Measurements from ENCODE around the gene AGBL2.
"Not testable (repeated sequence)": the region's sequence is repeated elsewhere in the genome, so short reads cannot be mapped to it uniquely, and the experiment has no call there.

Gene AGBL2

GRCh38 chr11:47715082-47715669 is at the start of gene AGBL2:
Gene AGBL2, minus strand, starts transcription at chr11:47715369. Its CDS starts 719 bp downstream, at chr11:47714650.
- DNase-seq: peak; percentile 75

DNA sequence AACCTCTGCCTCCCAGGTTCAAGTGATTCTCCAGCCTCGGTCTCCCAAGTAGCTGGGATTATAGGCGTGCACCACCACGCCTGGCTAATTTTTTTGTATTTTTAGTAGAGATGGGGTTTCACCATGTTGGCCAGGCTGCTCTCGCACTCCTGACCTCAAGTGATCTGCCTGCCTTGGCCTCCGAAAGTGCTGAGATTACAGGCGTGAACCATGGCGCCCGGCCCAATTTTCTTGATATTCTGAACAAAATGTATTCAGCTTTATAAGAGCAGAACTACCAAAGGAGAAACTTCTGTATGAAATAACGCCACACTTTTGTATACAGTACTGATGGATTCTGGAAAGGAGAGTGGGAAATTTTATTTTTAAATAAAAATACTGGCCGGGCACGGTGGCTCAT is 44.1 kb upstream of the AGBL2 start:
- DNase-seq: not testable (repeated sequence)

DNA sequence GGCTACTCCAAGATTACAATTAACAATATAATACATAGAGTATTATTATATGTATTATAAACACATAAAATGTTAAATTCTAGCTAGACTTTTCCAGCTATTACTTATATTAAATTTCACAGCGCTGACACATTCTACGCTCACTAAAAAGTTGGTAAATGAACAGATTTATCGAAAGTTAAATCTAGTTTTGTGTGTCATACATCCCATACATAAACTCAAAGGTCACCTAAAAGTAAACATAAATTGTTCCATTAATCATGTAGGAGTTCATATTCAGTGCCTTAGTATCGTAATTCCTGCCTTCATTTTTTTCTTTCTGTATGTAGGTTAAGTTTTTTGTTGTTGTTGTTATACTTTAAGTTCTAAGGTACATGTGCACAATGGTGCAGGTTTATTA is 41.0 kb upstream of the AGBL2 start:
- DNase-seq: no peak

GRCh38 chr11:47750725-47751124 is 35.6 kb upstream of the AGBL2 start:
- DNase-seq: no peak

DNA sequence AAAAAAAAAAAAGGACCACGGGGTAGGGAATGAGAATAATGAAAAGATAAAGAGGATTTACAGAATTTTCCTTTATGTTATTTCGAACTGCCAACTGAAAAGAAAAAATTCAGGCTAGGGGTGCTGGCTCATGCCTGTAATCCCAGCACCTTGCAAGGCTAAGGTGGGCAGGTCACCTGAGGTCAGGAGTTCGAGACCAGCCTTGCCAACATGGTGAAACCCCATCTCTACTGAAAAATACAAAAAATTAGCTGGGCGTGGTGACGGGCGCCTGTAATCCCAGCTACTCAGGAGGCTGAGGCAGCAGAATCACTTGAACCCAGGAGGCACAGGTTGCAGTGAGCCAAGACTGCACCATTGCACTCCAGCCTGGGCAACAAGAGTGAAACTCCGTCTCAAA is 27.3 kb upstream of the AGBL2 start:
- not testable (repeated sequence) for DNase-seq

DNA sequence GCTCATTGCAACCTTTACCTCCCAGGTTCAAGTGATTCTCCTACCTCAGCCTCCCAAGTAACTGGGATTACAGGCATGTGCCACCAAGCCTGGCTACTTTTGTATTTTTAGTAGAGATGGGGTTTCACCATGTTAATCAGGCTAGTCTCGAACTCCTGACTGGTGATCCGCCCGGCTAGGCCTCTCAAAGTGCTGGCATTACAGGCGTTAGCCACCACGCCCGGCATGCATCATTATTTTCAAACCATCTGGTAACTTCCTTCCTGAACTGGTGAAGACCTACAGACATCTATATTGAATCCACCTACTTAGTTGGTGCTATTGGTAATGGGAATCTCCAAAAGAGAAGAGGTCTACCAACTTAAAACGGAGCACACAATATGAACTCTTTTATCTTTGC is 22.6 kb upstream of the AGBL2 start:
- DNase-seq: not testable (repeated sequence)

- no peak for DNase-seq
Measured at GRCh38 chr11:47732271-47732670, 17.1 kb upstream of the AGBL2 start.

DNA sequence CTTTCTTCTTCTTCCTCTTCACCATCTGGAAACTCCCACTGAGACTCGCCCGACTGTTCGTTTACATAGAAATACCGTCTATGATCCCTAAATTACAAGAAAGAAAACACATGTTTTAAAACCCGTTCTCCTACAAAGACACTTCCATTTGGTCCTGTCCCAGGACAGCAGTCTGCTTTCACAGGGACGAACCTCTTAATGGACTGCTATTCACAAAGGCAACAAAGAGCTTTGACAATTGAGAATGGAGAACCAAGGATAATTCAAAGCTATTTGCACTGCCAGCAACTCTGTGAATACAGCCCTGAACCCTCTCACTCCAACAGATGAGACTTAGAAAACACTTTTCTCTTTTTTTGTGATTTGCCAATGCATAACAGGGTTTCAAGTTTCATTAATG is 16.3 kb upstream of the AGBL2 start:
- DNase-seq: no peak

- DNase-seq: no peak
Measured at GRCh38 chr11:47726878-47727514, 11.8 kb upstream of the AGBL2 start.

DNA sequence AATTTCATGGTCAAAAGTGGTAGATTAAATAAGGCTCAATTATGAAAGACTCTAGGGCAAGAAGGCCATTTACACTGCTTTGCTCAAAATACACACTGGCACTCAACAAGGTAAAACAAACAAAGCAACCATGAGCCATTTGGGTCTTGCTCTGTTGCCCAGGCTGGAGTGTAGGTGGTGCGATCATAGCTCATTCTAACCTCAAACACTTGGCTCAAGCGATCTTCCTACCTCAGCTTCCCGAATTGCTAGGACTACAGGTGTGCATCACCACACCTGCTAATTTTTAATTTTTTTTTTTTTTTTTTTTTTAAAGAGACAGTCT is 10.9 kb upstream of the AGBL2 start:
- no peak for DNase-seq

DNA sequence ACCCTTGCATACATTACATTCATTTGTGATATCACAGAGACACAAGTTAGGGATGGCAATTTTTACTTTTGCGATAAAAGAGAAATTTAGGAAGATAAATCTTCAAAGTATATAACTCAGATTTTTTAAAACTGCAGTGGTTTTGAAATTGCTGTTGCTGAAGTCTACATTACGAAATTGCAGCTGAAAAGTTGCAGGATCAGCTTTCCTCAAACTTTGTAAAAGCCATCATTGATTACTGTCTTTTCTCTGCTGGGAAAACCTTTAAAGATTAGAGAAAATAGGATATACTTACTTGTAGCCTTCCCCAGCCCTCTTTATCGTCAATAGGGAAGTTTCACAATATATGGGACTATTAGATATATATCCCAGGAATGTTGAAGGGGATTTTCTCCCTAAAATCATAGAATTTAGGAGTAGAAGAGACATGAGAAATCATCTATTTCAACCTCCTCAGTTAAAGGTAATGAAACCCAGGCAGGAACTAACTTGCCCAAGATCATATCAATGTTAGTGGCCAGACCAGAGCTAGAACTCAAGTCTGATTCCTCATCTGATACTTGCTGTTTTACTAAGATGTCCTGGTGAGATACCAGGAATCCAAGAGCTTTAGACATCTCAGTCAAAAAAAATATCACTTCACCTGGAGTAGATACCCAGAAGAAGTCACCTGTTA is 10.4 kb upstream of the AGBL2 start:
- no peak for DNase-seq

- no peak for DNase-seq
Measured at GRCh38 chr11:47724041-47724729, 9.0 kb upstream of the AGBL2 start.

GRCh38 chr11:47723041-47723440 is 7.9 kb upstream of the AGBL2 start:
- DNase-seq: no peak

GRCh38 chr11:47720651-47721050 is 5.5 kb upstream of the AGBL2 start:
- no peak for DNase-seq

GRCh38 chr11:47716692-47717091 is 1.5 kb upstream of the AGBL2 start:
- no peak for DNase-seq

DNA sequence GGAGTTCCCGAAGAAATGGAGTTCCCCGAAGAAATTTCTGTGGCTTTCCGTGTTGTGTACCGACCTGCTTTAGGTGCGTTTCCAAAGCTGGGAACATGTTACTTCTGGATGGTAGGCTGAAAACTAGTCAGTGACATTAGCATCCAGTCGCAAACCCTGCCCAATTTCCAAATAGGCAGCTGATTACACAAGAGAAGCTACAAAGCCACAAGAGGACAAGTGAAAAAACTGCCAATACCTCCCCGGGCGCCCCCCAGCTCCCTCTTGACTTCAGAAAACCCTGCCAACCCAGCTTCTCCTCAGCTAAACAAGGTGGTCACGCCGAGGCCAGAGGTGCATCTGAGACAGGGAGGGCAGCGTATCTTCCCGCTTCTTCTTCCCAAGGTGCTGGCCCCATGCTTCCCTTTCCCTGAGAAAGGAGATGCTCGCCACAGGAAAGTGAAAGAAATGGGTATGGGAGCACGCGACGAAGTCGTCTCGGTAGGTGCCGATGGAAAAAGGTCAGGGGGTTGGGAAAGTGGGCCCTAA is 551 bp downstream of the AGBL2 start:
- no peak for DNase-seq

DNA sequence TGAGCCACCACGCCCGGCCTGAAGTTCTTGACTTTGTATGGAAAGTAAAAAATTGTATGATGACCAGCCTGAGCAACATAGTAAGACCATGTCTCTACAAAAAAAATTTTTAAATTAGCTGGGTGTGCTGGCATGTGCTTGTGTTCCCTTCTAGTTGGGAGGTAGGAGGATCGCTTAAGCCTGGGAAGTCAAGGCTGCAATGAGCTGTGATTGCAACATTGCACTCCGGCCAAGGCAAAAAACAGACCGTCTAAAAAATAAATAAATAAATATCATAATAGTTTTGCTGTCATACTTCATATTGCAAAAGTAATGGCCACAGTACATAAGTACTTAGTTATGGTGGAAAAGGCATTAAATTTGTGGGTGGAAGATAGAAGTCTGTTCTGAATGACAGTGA is 3.4 kb downstream of the AGBL2 start:
- DNase-seq: no peak

- no peak for DNase-seq
Measured at GRCh38 chr11:47711225-47711624, 3.9 kb downstream of the AGBL2 start.

DNA sequence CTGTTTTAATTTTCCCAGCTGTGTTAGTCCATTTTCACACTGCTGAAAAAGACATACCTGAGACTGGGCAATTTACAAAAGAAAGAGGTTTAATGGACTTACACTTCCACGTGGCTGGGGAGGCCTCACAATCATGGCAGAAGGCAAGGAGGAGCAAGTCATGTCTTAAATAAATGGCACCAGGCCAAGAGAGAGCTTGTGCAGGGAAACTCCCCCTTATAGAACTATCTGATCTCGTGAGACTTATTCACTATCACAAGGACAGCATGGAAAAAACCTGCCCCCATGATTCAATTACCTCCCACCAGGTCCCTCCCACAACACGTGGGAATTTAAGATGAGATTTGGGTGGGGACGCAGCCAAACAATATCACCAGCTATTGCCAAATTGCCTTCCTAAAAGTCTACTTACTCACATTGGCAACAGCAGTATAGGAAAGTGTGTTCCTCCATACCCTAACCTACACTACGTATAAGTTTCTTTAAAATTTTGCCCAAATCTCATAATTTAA is 7.8 kb downstream of the AGBL2 start:
- not testable (repeated sequence) for DNase-seq

DNA sequence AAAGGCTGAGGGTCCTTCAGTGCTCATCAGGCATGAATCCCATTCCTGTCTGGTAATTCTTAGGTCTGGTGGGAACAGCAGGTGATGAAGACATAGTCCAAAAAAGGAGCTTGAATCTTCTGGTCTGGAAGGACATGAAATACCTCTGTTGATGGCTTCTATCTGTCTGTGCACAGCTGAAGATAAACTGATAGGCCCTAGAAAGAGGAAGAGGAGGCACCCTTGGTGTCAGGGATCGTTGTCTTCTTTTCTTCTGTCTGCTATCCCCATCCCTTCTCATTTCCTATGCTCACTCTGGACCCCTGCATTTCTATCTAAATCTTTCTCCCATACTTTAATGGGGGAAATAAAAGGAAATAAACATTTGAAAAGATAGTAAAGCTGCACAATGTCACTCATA is 9.4 kb downstream of the AGBL2 start:
- DNase-seq: no peak

- DNase-seq: no peak
Measured at GRCh38 chr11:47691979-47692378, 23.2 kb downstream of the AGBL2 start.

- DNase-seq: no peak
Measured at GRCh38 chr11:47689480-47689879, 25.7 kb downstream of the AGBL2 start.

DNA sequence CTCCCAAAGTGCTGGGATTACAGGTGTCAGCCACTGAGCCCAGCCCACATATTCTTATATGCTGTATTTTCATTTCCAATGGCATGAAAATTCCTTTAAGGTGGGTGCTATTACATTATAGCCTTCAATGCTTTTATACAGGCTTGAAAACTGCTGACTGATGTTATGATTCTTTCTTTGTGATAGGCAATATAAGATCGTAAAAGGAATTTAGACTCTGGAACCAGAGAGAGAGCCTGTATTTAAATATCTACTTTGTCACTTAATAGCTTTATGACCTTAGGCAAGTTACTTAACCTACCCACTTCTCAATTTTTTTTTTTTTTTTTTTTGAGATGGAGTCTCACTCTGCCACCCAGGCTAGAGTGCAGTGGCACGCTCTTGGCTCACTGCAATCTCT is 26.2 kb downstream of the AGBL2 start:
- DNase-seq: no peak

GRCh38 chr11:47688111-47688510 is 27.1 kb downstream of the AGBL2 start:
- no peak for DNase-seq
